AG09309 (cell line): ENCODE measurements around the gene OR2M4.
"Not testable (repeated sequence)": the region's sequence is repeated elsewhere in the genome, so short reads cannot be mapped to it uniquely, and the experiment has no call there.

Experiments used
- DNase-seq: peaks from one replicate; pipeline ENCODE4 v3.0.0-alpha.2; 2010; ENCODE audit warnings: low read depth
- H3K4me3 ChIP-seq: 2 replicates; pipeline ENCODE4 v1.5.1; 2011; ENCODE audit warnings: mild to moderate bottlenecking, low read depth, low read length, moderate library complexity; ENCODE audit not compliant: control insufficient read depth
- CTCF ChIP-seq: IDR thresholded peaks from 2 replicates; pipeline ENCODE4 v1.5.1; 2011; ENCODE audit warnings: mild to moderate bottlenecking, low read depth, low read length, inconsistent platforms; ENCODE audit not compliant: insufficient read depth, control insufficient read depth; ENCODE audit errors: missing control alignments

The OR2M4 gene

GRCh38 chr1:248215880-248216279 is 15.3 kb upstream of the OR2M4 start:
- TF ChIP-seq CTCF, result no peak
- H3K4me3 ChIP-seq, result no peak overlapping the region
- DNase-seq, result no peak

GRCh38 chr1:248225537-248225936 is 5.7 kb upstream of the OR2M4 start:
- DNase-seq, result no peak
- no peak overlapping the region for H3K4me3 ChIP-seq
- no peak for TF ChIP-seq CTCF

DNA sequence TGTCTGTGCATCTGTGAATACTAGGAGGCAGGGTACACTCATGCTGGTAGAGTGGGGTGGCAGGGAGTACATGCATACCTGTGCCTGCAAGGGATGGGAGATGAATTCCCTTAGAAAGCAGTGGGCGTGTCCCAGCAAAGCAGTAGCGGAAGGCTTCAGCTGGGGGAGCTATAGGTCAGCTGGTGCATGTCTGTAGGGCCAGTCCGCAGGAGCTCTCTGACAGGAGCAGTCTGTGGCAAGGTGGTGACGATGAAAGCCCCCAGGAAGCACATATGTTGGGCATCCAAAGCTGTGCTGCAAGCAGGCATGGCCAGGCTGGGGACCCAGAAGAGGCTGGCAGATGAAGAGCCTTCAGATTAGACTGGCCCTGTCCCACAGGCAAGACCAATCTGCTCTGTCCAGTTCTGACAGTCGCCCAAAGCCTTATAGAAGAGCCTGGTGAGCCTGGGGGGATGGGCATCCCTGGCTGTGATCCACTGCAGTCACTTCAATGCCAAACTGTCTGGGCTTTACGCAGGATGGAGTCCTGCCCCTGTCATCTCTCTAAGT is 1.8 kb upstream of the OR2M4 start:
- no peak for DNase-seq
- no peak overlapping the region for H3K4me3 ChIP-seq
- no peak for TF ChIP-seq CTCF

DNA sequence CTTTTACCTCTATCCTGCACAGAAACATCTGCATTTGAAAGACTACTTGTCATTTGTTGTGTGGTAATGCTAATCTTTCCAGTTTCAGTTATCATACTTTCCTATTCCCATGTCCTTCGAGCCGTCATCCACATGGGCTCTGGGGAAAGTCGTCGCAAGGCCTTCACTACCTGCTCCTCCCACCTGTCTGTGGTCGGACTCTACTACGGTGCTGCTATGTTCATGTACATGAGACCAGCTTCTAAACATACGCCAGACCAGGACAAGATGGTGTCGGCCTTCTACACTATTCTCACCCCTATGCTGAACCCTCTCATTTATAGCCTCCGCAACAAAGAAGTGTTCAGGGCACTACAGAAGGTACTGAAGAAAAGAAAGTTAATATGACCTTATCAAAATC is 8.3 kb downstream of the OR2M4 start:
- DNase-seq, result no peak
- no peak for TF ChIP-seq CTCF

GRCh38 chr1:248243204-248243603 is 12.0 kb downstream of the OR2M4 start:
- no peak for DNase-seq
- H3K4me3 ChIP-seq, result no peak overlapping the region
- peak; percentile 66 for TF ChIP-seq CTCF

More for the DNA sequence above, 8.3 kb downstream of the OR2M4 start:
- H3K4me3 ChIP-seq, result no peak overlapping the region

DNA sequence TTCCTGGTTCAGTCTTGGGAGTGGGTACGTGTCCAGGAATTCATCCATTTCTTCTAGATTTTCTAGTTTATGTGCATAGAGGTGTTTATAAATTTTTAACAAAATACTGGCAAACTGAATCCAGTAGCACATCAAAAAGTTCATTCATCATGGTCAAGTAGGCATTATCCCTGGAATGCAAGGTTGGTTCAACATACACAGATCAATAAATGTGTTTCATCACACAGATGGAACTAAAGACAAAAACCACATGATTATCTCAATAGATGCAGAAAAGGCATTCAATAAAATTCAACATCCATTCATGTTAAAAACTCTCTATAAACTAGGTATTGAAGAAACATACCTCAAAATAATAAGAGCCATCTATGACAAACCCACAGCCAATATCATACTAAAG is 28.1 kb downstream of the OR2M4 start:
- DNase-seq, H3K4me3 ChIP-seq: not testable (repeated sequence)

GRCh38 chr1:248268178-248268577 is 37.0 kb downstream of the OR2M4 start:
- TF ChIP-seq CTCF, result no peak
- no peak overlapping the region for H3K4me3 ChIP-seq
- DNase-seq, result no peak

DNA sequence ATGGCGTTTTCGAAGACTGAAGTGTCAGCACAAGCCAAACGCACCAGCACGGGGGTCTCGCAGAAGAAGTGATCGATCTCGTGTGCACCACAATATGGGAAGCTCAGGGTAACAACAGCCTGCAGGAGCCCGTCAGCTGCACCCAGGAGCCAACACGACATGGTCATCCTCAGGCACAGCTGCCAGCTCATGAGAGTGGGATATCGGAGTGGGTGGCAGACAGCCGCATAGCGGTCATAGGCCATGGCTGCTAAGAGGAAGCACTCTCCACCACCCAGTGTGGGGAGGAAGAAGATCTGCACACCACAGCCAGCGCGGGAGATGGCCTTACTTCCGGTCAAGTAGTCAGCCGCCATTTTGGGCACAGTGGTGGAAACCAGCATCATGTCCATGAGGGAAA is 42.0 kb downstream of the OR2M4 start:
- DNase-seq, result not testable (repeated sequence)

More for the DNA sequence above, 42.0 kb downstream of the OR2M4 start:
- H3K4me3 ChIP-seq, result not testable (repeated sequence)
